Transverse colon (tissue), 3 donors: ENCODE measurements around the gene SLC2A11.
"Not testable (repeated sequence)": the region's sequence is repeated elsewhere in the genome, so short reads cannot be mapped to it uniquely, and the experiment has no call there.

Experiments
- EP300 ChIP-seq: sonication (generic); formaldehyde crosslinking; IDR thresholded peaks from one replicate; pipeline ENCODE4 v1.6.1; 2017; ENCODE audit warnings: antibody characterized with exemption, low read depth
- TF ChIP-seq, protein P1 (sequence below), 5 experiments: fragments of 200-600 bp in 3 of 5; fragments of 450-650 bp in 2 of 5; sonication (generic) in 3 of 5; IDR thresholded peaks; 1 replicate in 2 of 5; 2 replicates in 3 of 5; pipeline ENCODE4 v1.5.1; 2016 to 2017; ENCODE audit warnings: antibody characterized with exemption in 5 of 5, inconsistent platforms in 3 of 5, mild to moderate bottlenecking in 2 of 5, moderate library complexity in 1 of 5

DNA sequence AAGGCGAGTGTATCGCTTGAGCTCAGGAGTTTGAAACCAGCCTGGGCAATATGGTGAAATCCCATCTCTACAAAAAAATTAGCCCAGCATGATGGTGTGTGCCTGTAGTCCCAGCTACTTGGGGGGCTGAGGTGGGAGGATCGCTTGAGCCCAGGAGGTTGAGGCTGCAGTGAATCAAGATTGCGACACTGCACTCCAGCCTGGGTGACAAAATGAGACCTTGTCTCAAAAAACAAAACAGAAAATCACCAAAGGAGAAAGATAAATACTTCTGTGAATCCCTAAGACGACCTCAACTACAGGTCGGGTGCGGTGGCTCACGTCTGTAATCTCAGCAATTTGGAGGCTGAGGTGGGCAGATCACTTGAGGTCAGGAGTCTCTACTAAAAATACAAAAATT lies 2.5 kb downstream of the SLC2A11 start:
- TF ChIP-seq, protein P1, sequence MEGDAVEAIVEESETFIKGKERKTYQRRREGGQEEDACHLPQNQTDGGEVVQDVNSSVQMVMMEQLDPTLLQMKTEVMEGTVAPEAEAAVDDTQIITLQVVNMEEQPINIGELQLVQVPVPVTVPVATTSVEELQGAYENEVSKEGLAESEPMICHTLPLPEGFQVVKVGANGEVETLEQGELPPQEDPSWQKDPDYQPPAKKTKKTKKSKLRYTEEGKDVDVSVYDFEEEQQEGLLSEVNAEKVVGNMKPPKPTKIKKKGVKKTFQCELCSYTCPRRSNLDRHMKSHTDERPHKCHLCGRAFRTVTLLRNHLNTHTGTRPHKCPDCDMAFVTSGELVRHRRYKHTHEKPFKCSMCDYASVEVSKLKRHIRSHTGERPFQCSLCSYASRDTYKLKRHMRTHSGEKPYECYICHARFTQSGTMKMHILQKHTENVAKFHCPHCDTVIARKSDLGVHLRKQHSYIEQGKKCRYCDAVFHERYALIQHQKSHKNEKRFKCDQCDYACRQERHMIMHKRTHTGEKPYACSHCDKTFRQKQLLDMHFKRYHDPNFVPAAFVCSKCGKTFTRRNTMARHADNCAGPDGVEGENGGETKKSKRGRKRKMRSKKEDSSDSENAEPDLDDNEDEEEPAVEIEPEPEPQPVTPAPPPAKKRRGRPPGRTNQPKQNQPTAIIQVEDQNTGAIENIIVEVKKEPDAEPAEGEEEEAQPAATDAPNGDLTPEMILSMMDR (IDR thresholded peaks at IDR 0.05), result not testable (repeated sequence)
- not testable (repeated sequence) for TF ChIP-seq EP300
